AG04450 (cell line): ENCODE results near the gene FALEC. TPM values are rescaled to one million over a fixed set of nuclear protein-coding genes. Genes with fewer than 3 reads are reported as not detected.

Experiments used
- CTCF ChIA-PET: fragments of 300-600, 350-600 bp; formaldehyde crosslinking; extraction: SDS; loops from one replicate; lab custom pipeline; 2022; ENCODE audit warnings: antibody characterized with exemption, inconsistent platforms; lab: Charles Lee
- POLR2A ChIA-PET: fragments of 350-600 bp; formaldehyde crosslinking; extraction: SDS; loops from one replicate; lab custom pipeline; 2021; ENCODE audit warnings: antibody characterized with exemption, inconsistent platforms; lab: Yijun Ruan, JAX
- DNase-seq: peaks from one replicate; pipeline ENCODE4 v3.0.0-alpha.2; 2011; ENCODE audit warnings: low read depth, low spot score
- H3K27ac ChIP-seq: one replicate; pipeline ENCODE4 v1.5.1; 2012; ENCODE audit warnings: low read depth, low read length, control low read depth
- H3K27me3 ChIP-seq: one replicate; pipeline ENCODE4 v1.6.0; 2012; ENCODE audit warnings: low read length; ENCODE audit not compliant: control insufficient read depth, insufficient read depth
- H3K4me3 ChIP-seq: 2 replicates; pipeline ENCODE4 v1.5.1; 2011; ENCODE audit warnings: mild to moderate bottlenecking, low read depth, low read length, control low read depth
- H3K9me3 ChIP-seq: 2 replicates; pipeline ENCODE4 v1.5.1; 2012; ENCODE audit warnings: low read length; ENCODE audit not compliant: control insufficient read depth, insufficient read depth
- CTCF ChIP-seq: IDR thresholded peaks from 2 replicates; pipeline ENCODE4 v1.5.1; 2011; ENCODE audit warnings: low read depth, low read length, control low read depth, inconsistent platforms
- polyA plus RNA-seq: library from polyadenylated mRNA; depleted of rRNA; stranded (reverse); fragments of >200 nt; gene quantifications from 2 replicates; pipeline ENCODE4 v1.2.3, GENCODE V29; 2011

The FALEC gene
- polyA plus RNA-seq, 1 experiment: not detected

GRCh38 chr1:150536836-150537731 lies 21.5 kb downstream of the FALEC start:
- POLR2A ChIA-PET: interaction anchor here (0.6 kb wide), 1 partner anchor 8 kb away, joined by 6 read pairs; no protein-coding TSS in a partner anchor
- H3K27me3 ChIP-seq: no peaks in the 10 kb centered on the region
- CTCF ChIA-PET: interaction anchor here (0.8 to 3.7 kb wide), 4 partner anchors 11 to 281 kb away, joined by 3 to 17 read pairs (median 4); no protein-coding TSS in a partner anchor
- no peak for TF ChIP-seq CTCF
- no peaks in the 10 kb centered on the region for H3K9me3 ChIP-seq
- no peak for DNase-seq
- no peak overlapping the region for H3K4me3 ChIP-seq
- peak overlapping the region; percentile 65 for H3K27ac ChIP-seq

- ChIA-PET CTCF (interaction anchor here (0.6 to 3.7 kb wide), 4 partner anchors 10 to 282 kb away, joined by 3 to 17 read pairs (median 4); no protein-coding TSS in a partner anchor), POLR2A (interaction anchor here (0.6 kb wide), 2 partner anchors 9 to 54 kb away, joined by 5 to 6 read pairs; no protein-coding TSS in a partner anchor)
- H3K4me3 ChIP-seq: no peak overlapping the region
- no peaks in the 10 kb centered on the region for H3K9me3 ChIP-seq
- no peak for TF ChIP-seq CTCF
- no peaks in the 10 kb centered on the region for H3K27me3 ChIP-seq
- peak; percentile 42 for DNase-seq
- H3K27ac ChIP-seq: peak overlapping the region; percentile 73
Observed at GRCh38 chr1:150537732-150538684, 22.5 kb downstream of the FALEC start.

- ChIA-PET POLR2A (interaction anchor here (0.6 kb wide), 1 partner anchor 175 kb away, joined by 3 read pairs; no protein-coding TSS in a partner anchor), CTCF (interaction anchor here (0.5 to 2.3 kb wide), 4 partner anchors 11 to 290 kb away, joined by 3 to 18 read pairs (median 6); no protein-coding TSS in a partner anchor)
- H3K4me3 ChIP-seq: no peak overlapping the region
- no peak for DNase-seq
- H3K9me3 ChIP-seq: no peaks in the 10 kb centered on the region
- no peaks in the 10 kb centered on the region for H3K27me3 ChIP-seq
- H3K27ac ChIP-seq: no peak overlapping the region
- TF ChIP-seq CTCF: no peak
Observed at GRCh38 chr1:150543500-150544143, 28.1 kb downstream of the FALEC start.

GRCh38 chr1:150544204-150544603 lies 28.7 kb downstream of the FALEC start:
- CTCF ChIA-PET: interaction anchor here (1.0 to 2.3 kb wide), 3 partner anchors 12 to 17 kb away, joined by 5 to 18 read pairs (median 8); no protein-coding TSS in a partner anchor
- TF ChIP-seq CTCF: no peak
- H3K27ac ChIP-seq: no peak overlapping the region
- POLR2A ChIA-PET: no interaction called here
- H3K9me3 ChIP-seq: no peaks in the 10 kb centered on the region
- DNase-seq: no peak
- no peaks in the 10 kb centered on the region for H3K27me3 ChIP-seq
- H3K4me3 ChIP-seq: no peak overlapping the region
